SK-N-SH treated with all-trans-retinoic acid at 6 μM for 48 hours (cell line): ENCODE results near the gene TMTC2.

Source experiments
- ATAC-seq: fragments of 200-7000 bp; cut with Tn5 transposase; 3 replicates; pipeline ENCODE4 v1.9.1; 2020; ENCODE audit warnings: mild to moderate bottlenecking, moderate library complexity
- ARNTL ChIP-seq: fragments of 450-650 bp; formaldehyde crosslinking; IDR thresholded peaks from 2 replicates; pipeline ENCODE4 v1.5.0; 2020; ENCODE audit warnings: low read depth, mild to moderate bottlenecking, moderate library complexity, borderline replicate concordance
- CSDC2 ChIP-seq: fragments of 250-450 bp; sonication (Bioruptor Pico); IDR thresholded peaks from 2 replicates; pipeline ENCODE4 v1.5.0; 2020; ENCODE audit warnings: mild to moderate bottlenecking, moderate library complexity
- ESRRG ChIP-seq: fragments of 250-450 bp; sonication (Bioruptor Pico); IDR thresholded peaks from 2 replicates; pipeline ENCODE4 v1.6.1; 2021; ENCODE audit warnings: mild to moderate bottlenecking
- ISL1 ChIP-seq: fragments of 250-450 bp; sonication (Bioruptor Pico); IDR thresholded peaks from 2 replicates; pipeline ENCODE4 v2.1.2; 2022; ENCODE audit warnings: mild to moderate bottlenecking, moderate library complexity
- PPARA ChIP-seq: fragments of 250-450 bp; sonication (Bioruptor Pico); IDR thresholded peaks from 2 replicates; pipeline ENCODE4 v1.5.0; 2020; ENCODE audit warnings: mild to moderate bottlenecking, borderline replicate concordance
- TCF4 ChIP-seq: fragments of 250-450 bp; sonication (Bioruptor Pico); IDR thresholded peaks from 2 replicates; pipeline ENCODE4 v1.8.0; 2021; ENCODE audit warnings: mild to moderate bottlenecking, moderate library complexity, borderline replicate concordance
- ZFP3 ChIP-seq: fragments of 250-450 bp; sonication (Bioruptor Pico); IDR thresholded peaks from 2 replicates; pipeline ENCODE4 v1.5.0; 2020; ENCODE audit warnings: mild to moderate bottlenecking, moderate library complexity
- ZFP30 ChIP-seq: fragments of 450-650 bp; formaldehyde crosslinking; IDR thresholded peaks from 2 replicates; pipeline ENCODE4 v1.5.0; 2022; ENCODE audit warnings: mild to moderate bottlenecking, moderate library complexity
- ZNF70 ChIP-seq: fragments of 450-650 bp; formaldehyde crosslinking; IDR thresholded peaks from 2 replicates; pipeline ENCODE4 v1.5.0; 2020; ENCODE audit warnings: mild to moderate bottlenecking, moderate library complexity
- ZNF8 ChIP-seq: fragments of 450-650 bp; formaldehyde crosslinking; IDR thresholded peaks from 2 replicates; pipeline ENCODE4 v1.5.0; 2020; ENCODE audit warnings: mild to moderate bottlenecking, moderate library complexity
- TF ChIP-seq, protein P1 (sequence below): fragments of 250-450 bp; sonication (Bioruptor Pico); IDR thresholded peaks from 2 replicates; pipeline ENCODE4 v1.5.0; 2020; ENCODE audit warnings: mild to moderate bottlenecking, moderate library complexity
- TF ChIP-seq, protein P2 (sequence below): fragments of 250-450 bp; sonication (Bioruptor Pico); IDR thresholded peaks from 2 replicates; pipeline ENCODE4 v1.5.1; 2020; ENCODE audit warnings: low read depth, mild to moderate bottlenecking, moderate library complexity
- TF ChIP-seq, protein P3 (sequence below): fragments of 250-450 bp; sonication (Bioruptor Pico); IDR thresholded peaks from 2 replicates; pipeline ENCODE4 v1.8.0; 2021; ENCODE audit warnings: low read depth, mild to moderate bottlenecking, moderate library complexity, borderline replicate concordance
- TF ChIP-seq, protein P4 (sequence below): fragments of 250-450 bp; sonication (Bioruptor Pico); IDR thresholded peaks from 2 replicates; pipeline ENCODE4 v1.5.1; 2021; ENCODE audit warnings: mild to moderate bottlenecking, moderate library complexity

The TMTC2 gene

DNA sequence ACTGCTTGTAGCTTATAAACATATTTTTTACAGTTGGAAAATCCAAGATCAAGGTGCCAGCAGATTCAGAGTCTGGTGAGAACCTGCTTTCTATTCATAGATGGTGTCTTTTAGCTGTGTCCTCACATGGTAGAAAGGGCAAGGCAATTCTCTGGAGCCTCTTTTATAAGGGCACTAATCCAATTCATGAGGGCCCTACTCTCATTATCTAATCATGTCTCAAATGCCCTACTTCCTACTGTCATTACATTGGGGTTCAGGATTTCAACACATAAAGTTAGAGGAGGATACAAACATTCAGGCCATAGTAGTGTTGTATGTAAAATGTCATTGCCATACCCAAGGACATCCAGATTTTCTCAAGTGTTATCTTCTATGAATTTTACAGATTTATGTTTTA is 496.4 kb downstream of the TMTC2 start:
- no peak for ATAC-seq
- TF ChIP-seq, protein P1, sequence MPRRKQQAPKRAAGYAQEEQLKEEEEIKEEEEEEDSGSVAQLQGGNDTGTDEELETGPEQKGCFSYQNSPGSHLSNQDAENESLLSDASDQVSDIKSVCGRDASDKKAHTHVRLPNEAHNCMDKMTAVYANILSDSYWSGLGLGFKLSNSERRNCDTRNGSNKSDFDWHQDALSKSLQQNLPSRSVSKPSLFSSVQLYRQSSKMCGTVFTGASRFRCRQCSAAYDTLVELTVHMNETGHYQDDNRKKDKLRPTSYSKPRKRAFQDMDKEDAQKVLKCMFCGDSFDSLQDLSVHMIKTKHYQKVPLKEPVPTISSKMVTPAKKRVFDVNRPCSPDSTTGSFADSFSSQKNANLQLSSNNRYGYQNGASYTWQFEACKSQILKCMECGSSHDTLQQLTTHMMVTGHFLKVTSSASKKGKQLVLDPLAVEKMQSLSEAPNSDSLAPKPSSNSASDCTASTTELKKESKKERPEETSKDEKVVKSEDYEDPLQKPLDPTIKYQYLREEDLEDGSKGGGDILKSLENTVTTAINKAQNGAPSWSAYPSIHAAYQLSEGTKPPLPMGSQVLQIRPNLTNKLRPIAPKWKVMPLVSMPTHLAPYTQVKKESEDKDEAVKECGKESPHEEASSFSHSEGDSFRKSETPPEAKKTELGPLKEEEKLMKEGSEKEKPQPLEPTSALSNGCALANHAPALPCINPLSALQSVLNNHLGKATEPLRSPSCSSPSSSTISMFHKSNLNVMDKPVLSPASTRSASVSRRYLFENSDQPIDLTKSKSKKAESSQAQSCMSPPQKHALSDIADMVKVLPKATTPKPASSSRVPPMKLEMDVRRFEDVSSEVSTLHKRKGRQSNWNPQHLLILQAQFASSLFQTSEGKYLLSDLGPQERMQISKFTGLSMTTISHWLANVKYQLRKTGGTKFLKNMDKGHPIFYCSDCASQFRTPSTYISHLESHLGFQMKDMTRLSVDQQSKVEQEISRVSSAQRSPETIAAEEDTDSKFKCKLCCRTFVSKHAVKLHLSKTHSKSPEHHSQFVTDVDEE (CRISPR knock-in tag): no peak
- TF ChIP-seq TCF4 (CRISPR knock-in tag) (no peak), ARNTL (no peak), PPARA (CRISPR knock-in tag) (no peak), ZFP30 (CRISPR knock-in tag) (no peak), ESRRG (CRISPR knock-in tag) (no peak), ISL1 (no peak), ZNF8 (CRISPR knock-in tag) (no peak), CSDC2 (CRISPR knock-in tag) (no peak), ZNF70 (CRISPR knock-in tag) (no peak), ZFP3 (CRISPR knock-in tag) (no peak)
- TF ChIP-seq, protein P2, sequence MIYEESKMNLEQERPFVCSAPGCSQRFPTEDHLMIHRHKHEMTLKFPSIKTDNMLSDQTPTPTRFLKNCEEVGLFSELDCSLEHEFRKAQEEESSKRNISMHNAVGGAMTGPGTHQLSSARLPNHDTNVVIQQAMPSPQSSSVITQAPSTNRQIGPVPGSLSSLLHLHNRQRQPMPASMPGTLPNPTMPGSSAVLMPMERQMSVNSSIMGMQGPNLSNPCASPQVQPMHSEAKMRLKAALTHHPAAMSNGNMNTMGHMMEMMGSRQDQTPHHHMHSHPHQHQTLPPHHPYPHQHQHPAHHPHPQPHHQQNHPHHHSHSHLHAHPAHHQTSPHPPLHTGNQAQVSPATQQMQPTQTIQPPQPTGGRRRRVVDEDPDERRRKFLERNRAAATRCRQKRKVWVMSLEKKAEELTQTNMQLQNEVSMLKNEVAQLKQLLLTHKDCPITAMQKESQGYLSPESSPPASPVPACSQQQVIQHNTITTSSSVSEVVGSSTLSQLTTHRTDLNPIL (CRISPR knock-in tag): no peak
- TF ChIP-seq, protein P3, sequence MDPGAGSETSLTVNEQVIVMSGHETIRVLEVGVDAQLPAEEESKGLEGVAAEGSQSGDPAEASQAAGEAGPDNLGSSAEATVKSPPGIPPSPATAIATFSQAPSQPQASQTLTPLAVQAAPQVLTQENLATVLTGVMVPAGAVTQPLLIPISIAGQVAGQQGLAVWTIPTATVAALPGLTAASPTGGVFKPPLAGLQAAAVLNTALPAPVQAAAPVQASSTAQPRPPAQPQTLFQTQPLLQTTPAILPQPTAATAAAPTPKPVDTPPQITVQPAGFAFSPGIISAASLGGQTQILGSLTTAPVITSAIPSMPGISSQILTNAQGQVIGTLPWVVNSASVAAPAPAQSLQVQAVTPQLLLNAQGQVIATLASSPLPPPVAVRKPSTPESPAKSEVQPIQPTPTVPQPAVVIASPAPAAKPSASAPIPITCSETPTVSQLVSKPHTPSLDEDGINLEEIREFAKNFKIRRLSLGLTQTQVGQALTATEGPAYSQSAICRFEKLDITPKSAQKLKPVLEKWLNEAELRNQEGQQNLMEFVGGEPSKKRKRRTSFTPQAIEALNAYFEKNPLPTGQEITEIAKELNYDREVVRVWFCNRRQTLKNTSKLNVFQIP (CRISPR knock-in tag): no peak
- TF ChIP-seq, protein P4, sequence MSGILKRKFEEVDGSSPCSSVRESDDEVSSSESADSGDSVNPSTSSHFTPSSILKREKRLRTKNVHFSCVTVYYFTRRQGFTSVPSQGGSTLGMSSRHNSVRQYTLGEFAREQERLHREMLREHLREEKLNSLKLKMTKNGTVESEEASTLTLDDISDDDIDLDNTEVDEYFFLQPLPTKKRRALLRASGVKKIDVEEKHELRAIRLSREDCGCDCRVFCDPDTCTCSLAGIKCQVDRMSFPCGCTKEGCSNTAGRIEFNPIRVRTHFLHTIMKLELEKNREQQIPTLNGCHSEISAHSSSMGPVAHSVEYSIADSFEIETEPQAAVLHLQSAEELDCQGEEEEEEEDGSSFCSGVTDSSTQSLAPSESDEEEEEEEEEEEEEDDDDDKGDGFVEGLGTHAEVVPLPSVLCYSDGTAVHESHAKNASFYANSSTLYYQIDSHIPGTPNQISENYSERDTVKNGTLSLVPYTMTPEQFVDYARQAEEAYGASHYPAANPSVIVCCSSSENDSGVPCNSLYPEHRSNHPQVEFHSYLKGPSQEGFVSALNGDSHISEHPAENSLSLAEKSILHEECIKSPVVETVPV (CRISPR knock-in tag): no peak
